Hepatocyte (in vitro differentiated cells): ENCODE results near the gene NIM1K.

Experiments used
- EZH2 ChIP-seq: fragments of 200-600 bp; sonication (generic); IDR thresholded peaks from 2 replicates; pipeline ENCODE4 v1.6.1; 2016; ENCODE audit warnings: antibody characterized with exemption, mild to moderate bottlenecking, borderline replicate concordance
- EZH2phosphoT487 ChIP-seq: fragments of 200-600 bp; sonication (generic); IDR thresholded peaks from one replicate; pipeline ENCODE4 v1.6.1; 2018; ENCODE audit warnings: antibody characterized with exemption, mild to moderate bottlenecking, low read depth, moderate library complexity; ENCODE audit not compliant: unreplicated experiment, severe bottlenecking
- TF ChIP-seq, protein P1 (sequence below): fragments of 200-600 bp; sonication (generic); IDR thresholded peaks from 2 replicates; pipeline ENCODE4 v1.5.1; 2016; ENCODE audit warnings: antibody characterized with exemption, mild to moderate bottlenecking; ENCODE audit not compliant: poor library complexity

DNA sequence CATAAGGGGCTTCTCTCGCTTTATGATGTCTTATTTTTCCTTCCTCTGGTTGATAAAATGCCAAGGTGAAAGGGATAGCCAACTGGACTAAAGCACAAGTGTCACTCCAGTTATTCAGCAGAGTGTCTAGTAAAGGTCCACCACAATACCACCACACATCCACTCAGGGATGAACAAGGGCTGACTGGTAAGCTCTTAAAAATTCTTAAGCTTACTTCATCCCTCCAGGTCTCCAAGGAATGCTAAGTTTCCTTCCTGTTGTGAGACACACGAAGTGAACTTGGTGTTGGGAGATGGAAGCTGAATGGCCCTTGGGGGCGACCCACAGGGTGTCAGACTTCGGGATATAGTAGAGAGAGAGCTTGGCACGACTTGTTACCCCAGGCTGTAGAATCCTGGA lies 124.4 kb downstream of the NIM1K start:
- TF ChIP-seq, protein P1, sequence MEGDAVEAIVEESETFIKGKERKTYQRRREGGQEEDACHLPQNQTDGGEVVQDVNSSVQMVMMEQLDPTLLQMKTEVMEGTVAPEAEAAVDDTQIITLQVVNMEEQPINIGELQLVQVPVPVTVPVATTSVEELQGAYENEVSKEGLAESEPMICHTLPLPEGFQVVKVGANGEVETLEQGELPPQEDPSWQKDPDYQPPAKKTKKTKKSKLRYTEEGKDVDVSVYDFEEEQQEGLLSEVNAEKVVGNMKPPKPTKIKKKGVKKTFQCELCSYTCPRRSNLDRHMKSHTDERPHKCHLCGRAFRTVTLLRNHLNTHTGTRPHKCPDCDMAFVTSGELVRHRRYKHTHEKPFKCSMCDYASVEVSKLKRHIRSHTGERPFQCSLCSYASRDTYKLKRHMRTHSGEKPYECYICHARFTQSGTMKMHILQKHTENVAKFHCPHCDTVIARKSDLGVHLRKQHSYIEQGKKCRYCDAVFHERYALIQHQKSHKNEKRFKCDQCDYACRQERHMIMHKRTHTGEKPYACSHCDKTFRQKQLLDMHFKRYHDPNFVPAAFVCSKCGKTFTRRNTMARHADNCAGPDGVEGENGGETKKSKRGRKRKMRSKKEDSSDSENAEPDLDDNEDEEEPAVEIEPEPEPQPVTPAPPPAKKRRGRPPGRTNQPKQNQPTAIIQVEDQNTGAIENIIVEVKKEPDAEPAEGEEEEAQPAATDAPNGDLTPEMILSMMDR: no peak
- TF ChIP-seq EZH2 (no peak), EZH2phosphoT487 (no peak)
